ENCODE results near the gene TNXB. TPM values are rescaled to one million over a fixed set of nuclear protein-coding genes. Genes with fewer than 3 reads are reported as not detected.
A peak's percentile ranks its signal among the peaks of the same experiment; 100 is the strongest.

The TNXB gene
- total RNA-seq, 1 donor: 11.9 TPM

DNA sequence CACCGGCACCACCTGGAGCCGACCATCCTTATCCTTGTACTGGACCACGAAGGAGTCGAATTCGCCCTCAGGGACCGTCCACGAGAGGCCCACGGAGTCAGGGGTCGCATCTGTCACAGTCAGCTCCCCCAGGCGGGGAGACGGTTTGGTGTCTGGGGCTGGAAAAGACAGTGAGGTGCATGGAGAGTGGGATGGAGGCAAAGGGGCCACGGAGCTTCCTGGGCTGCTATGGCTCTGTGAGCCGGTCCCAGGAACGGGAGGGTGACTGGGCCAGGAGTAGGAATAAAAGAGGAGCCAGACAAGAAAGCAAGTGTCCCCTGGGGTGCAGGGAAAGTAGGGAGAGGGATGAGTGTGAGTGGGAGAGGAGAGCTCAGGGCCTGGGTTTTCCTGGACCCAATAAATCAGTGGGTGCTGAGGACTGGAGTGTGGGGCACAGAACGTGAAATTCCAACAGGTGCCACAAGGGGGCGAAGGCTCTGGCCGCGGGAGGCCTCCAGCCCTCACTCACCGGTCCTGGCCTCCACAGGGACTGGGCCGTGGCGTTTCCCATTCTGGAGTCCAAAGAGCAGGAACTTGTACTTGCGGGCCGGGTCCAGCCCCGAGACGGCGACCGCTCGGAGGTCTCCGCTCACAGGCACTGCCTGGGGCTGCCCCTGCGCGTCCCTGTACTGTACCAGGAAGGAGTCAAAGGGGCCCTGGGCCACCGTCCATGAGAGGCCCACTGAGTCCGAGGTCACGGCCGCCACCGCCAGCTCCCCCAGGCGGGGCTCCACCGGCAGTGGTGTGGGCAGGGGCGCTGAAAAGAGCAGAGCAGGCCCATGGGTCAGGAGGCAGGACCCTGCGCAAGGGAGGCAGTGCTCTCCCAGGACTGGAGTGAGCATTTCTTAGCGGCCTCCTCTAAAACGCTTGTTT is 61.0 kb downstream of the TNXB start:
- DNase-seq (ENCODE audit: insufficient read length, low spot score, missing footprints): peak; percentile 94
- TF ChIP-seq, protein P1, sequence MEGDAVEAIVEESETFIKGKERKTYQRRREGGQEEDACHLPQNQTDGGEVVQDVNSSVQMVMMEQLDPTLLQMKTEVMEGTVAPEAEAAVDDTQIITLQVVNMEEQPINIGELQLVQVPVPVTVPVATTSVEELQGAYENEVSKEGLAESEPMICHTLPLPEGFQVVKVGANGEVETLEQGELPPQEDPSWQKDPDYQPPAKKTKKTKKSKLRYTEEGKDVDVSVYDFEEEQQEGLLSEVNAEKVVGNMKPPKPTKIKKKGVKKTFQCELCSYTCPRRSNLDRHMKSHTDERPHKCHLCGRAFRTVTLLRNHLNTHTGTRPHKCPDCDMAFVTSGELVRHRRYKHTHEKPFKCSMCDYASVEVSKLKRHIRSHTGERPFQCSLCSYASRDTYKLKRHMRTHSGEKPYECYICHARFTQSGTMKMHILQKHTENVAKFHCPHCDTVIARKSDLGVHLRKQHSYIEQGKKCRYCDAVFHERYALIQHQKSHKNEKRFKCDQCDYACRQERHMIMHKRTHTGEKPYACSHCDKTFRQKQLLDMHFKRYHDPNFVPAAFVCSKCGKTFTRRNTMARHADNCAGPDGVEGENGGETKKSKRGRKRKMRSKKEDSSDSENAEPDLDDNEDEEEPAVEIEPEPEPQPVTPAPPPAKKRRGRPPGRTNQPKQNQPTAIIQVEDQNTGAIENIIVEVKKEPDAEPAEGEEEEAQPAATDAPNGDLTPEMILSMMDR (IDR thresholded peaks at IDR 0.05; ENCODE audit: extremely low read depth, low read depth, low read length): peak; percentile 82
- Histone ChIP-seq H3K79me2 (ENCODE audit: insufficient read depth, low read length) (no peaks in the 10 kb centered on the region), H3K4me3 (ENCODE audit: insufficient read depth, low read length) (no peak overlapping the region), H3K4me1 (ENCODE audit: insufficient read depth, low read length) (peaks cover 12% of the 10 kb centered on the region), H3K36me3 (ENCODE audit: insufficient read depth, low read length) (no peaks in the 10 kb centered on the region), H3K27ac (ENCODE audit: low read depth, low read length) (no peak overlapping the region), H4K20me1 (ENCODE audit: insufficient read depth, low read length) (no peaks in the 10 kb centered on the region), H3K9me3 (ENCODE audit: low read depth, low read length) (no peaks in the 10 kb centered on the region), H3K27me3 (ENCODE audit: insufficient read depth, low read length) (peaks cover 15% of the 10 kb centered on the region), H2AFZ (ENCODE audit: low read length) (no peak overlapping the region), H3K4me2 (ENCODE audit: insufficient read depth, low read length) (no peak overlapping the region)

DNA sequence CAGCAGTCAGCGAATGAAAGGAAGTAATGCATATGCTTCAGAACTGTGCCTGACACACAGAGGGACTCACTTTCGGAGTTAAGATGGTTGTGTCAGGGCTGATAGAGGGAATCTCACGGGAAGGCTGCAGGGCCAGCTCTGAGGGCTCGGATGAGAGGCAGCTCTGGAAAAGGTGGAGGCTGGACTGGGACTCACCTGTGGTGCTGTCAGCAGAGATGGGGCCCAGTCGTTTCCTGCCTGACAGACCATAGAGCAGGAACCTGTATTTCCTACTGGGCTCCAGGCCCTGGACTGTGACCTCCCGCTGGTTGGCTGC is 61.6 kb downstream of the TNXB start:
- H3K79me2 ChIP-seq (ENCODE audit: insufficient read depth, low read length): no peaks in the 10 kb centered on the region
- DNase-seq (ENCODE audit: insufficient read length, low spot score, missing footprints): no peak
- no peaks in the 10 kb centered on the region for H4K20me1 ChIP-seq (ENCODE audit: insufficient read depth, low read length)
- no peaks in the 10 kb centered on the region for H3K36me3 ChIP-seq (ENCODE audit: insufficient read depth, low read length)
- peaks cover 11% of the 10 kb centered on the region for H3K27me3 ChIP-seq (ENCODE audit: insufficient read depth, low read length)
- H3K9me3 ChIP-seq (ENCODE audit: low read depth, low read length): no peaks in the 10 kb centered on the region
- H3K4me2 ChIP-seq (ENCODE audit: insufficient read depth, low read length): no peak overlapping the region
- peaks cover 12% of the 10 kb centered on the region for H3K4me1 ChIP-seq (ENCODE audit: insufficient read depth, low read length)
- no peak overlapping the region for H3K27ac ChIP-seq (ENCODE audit: low read depth, low read length)
- no peak overlapping the region for H2AFZ ChIP-seq (ENCODE audit: low read length)
- H3K4me3 ChIP-seq (ENCODE audit: insufficient read depth, low read length): no peak overlapping the region
- TF ChIP-seq, protein P1 (IDR thresholded peaks at IDR 0.05; ENCODE audit: extremely low read depth, low read depth, low read length): no peak

DNA sequence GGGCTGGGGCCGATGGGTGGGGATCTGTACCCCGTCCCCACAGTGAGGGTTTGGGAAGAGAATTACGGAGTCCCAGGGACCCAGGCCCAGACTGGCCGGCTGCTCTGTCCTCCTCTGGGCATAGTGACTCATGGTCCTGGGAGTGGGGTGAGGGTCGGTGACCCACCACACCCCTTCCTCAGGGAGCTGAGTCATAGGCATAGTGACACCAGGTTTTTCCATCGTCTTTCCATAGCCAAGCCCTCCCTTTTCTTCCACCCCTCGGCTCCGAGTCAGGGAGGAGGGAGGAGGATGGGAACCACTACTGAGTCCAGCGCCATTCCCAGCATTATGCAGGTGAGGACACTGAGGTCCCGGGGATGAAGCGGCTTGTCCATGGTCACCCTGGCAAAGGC is 62.1 kb downstream of the TNXB start:
- Histone ChIP-seq H3K27me3 (ENCODE audit: insufficient read depth, low read length) (peaks cover 9% of the 10 kb centered on the region), H3K36me3 (ENCODE audit: insufficient read depth, low read length) (no peaks in the 10 kb centered on the region), H3K4me2 (ENCODE audit: insufficient read depth, low read length) (peak overlapping the region; percentile 15), H2AFZ (ENCODE audit: low read length) (no peak overlapping the region), H3K4me1 (ENCODE audit: insufficient read depth, low read length) (peaks cover 12% of the 10 kb centered on the region), H3K79me2 (ENCODE audit: insufficient read depth, low read length) (no peaks in the 10 kb centered on the region), H3K9me3 (ENCODE audit: low read depth, low read length) (no peaks in the 10 kb centered on the region), H3K4me3 (ENCODE audit: insufficient read depth, low read length) (no peak overlapping the region), H4K20me1 (ENCODE audit: insufficient read depth, low read length) (no peaks in the 10 kb centered on the region), H3K27ac (ENCODE audit: low read depth, low read length) (no peak overlapping the region)
- DNase-seq (ENCODE audit: insufficient read length, low spot score, missing footprints): peak; percentile 69
- TF ChIP-seq, protein P1 (IDR thresholded peaks at IDR 0.05; ENCODE audit: extremely low read depth, low read depth, low read length): no peak

DNA sequence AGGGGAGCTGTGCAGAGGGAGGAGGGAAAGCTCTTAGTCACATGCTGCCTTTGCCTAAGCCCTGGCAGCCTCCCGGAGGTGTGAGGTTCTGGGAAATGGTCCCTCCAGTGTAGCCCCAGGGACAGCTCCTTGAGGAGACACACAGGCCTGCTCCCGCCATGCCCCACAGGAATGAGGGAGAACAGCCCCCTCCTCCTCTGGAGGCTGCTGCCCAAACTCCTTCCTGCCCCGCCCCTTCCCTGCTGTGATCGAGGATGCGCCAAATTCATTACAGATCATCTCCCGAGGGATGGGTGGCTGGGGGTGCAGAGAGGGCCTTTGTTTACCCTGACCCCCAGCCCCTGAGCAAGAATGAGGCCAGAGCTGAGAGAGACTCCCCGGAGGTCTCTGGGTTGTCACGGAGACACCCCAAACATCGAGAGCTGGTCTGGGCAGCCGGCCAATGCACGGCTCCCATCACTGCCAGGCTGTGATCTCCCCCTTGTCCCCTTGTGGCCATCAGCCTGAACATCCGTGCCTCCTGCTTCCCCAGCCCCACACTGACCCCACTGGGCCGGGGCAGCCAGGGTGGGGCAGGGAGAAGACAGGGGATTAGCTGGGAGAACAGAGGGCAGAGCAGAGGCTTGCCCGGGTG is 62.6 kb downstream of the TNXB start:
- H3K27ac ChIP-seq (ENCODE audit: low read depth, low read length): no peak overlapping the region
- H3K4me1 ChIP-seq (ENCODE audit: insufficient read depth, low read length): peaks cover 12% of the 10 kb centered on the region
- no peak overlapping the region for H3K4me3 ChIP-seq (ENCODE audit: insufficient read depth, low read length)
- H2AFZ ChIP-seq (ENCODE audit: low read length): no peak overlapping the region
- no peaks in the 10 kb centered on the region for H3K79me2 ChIP-seq (ENCODE audit: insufficient read depth, low read length)
- H3K4me2 ChIP-seq (ENCODE audit: insufficient read depth, low read length): no peak overlapping the region
- TF ChIP-seq, protein P1 (IDR thresholded peaks at IDR 0.05; ENCODE audit: extremely low read depth, low read depth, low read length): no peak
- H4K20me1 ChIP-seq (ENCODE audit: insufficient read depth, low read length): no peaks in the 10 kb centered on the region
- no peaks in the 10 kb centered on the region for H3K36me3 ChIP-seq (ENCODE audit: insufficient read depth, low read length)
- H3K27me3 ChIP-seq (ENCODE audit: insufficient read depth, low read length): peaks cover 6% of the 10 kb centered on the region
- DNase-seq (ENCODE audit: insufficient read length, low spot score, missing footprints): peak; percentile 90
- no peaks in the 10 kb centered on the region for H3K9me3 ChIP-seq (ENCODE audit: low read depth, low read length)
